IPS DF 6.9 (cell line): Measurements from ENCODE around the gene CMTM1.

Experiments used
- DNase-seq: peaks from one replicate; pipeline ENCODE4 v3.0.0-alpha.2; 2013; ENCODE audit warnings: low read depth, low spot score
- H3K27ac ChIP-seq: one replicate; pipeline ENCODE4 v1.5.1; 2013; ENCODE audit warnings: low read length, control low read depth
- H3K27me3 ChIP-seq: 2 replicates; pipeline ENCODE4 v1.6.1; 2013; ENCODE audit warnings: mild to moderate bottlenecking, low read length; ENCODE audit not compliant: control insufficient read depth, insufficient read depth
- H3K36me3 ChIP-seq: 2 replicates; pipeline ENCODE4 v1.6.1; 2013; ENCODE audit warnings: low read length; ENCODE audit not compliant: control insufficient read depth, insufficient read depth
- H3K4me1 ChIP-seq: 2 replicates; pipeline ENCODE4 v1.6.1; 2013; ENCODE audit warnings: low read length; ENCODE audit not compliant: control insufficient read depth, insufficient read depth
- H3K4me3 ChIP-seq: 2 replicates; pipeline ENCODE4 v1.5.1; 2013; ENCODE audit warnings: mild to moderate bottlenecking, low read length
- H3K9me3 ChIP-seq: 2 replicates; pipeline ENCODE4 v1.6.1; 2013; ENCODE audit warnings: low read length, inconsistent platforms; ENCODE audit not compliant: control insufficient read depth, insufficient read depth
- WGBS: extraction: QIAGEN DNeasy Blood & Tissue Kit; methylation state at CpG from one replicate; pipeline ENCODE4 v1.1.7; 2013; ENCODE audit warnings: mixed read lengths, missing lambda C conversion rate; ENCODE audit not compliant: insufficient read length, insufficient coverage; 5-methylcytosine and 5-hydroxymethylcytosine counted together

CMTM1 gene, protein sequence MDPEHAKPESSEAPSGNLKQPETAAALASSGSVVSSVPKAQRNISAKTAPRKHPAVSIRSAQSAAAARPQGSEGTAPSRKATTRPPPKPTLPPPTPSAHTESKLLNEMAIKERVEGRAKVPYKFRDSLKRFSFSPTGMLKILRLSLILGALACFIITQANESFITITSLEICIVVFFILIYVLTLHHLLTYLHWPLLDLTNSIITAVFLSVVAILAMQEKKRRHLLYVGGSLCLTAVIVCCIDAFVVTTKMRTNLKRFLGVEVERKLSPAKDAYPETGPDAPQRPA

DNA sequence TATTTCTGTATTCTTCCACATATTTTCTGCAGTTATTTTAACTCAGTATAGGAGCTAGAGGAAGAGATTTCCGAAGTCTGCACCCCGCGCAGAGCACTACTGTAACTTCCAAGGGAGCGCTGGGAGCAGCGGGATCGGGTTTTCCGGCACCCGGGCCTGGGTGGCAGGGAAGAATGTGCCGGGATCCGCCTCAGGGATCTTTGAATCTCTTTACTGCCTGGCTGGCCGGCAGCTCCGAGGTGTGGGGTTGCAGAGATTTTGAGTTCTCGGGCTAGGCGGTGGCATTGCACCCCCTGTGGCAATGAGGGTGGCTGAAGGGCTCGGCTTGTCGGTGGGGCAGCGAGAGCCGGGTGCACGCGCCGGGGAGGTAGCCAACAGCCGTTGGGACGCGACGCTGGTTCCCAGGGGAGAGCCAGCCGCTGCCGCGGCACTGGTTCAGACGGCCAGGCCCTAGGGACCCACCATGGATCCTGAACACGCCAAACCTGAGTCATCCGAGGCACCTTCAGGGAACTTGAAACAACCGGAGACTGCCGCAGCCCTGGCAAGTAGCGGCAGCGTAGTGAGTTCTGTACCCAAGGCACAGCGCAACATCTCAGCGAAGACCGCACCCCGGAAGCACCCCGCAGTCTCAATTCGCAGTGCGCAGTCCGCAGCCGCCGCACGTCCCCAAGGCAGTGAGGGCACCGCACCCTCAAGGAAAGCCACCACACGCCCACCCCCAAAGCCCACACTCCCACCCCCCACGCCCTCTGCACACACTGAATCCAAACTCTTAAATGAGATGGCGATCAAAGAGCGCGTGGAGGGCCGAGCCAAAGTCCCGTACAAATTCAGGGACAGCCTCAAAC is at the start of gene CMTM1:
Gene CMTM1, plus strand, starts transcription at position 389 of the 851 bp plus-strand sequence. Its CDS starts 75 bp downstream, at position 464.
- Histone ChIP-seq H3K27me3 (no peaks in the 10 kb centered on the region), H3K4me3 (no peak within 1 kb of the TSS), H3K4me1 (no peaks in the 10 kb centered on the region), H3K36me3 (peaks cover 4% of the 10 kb centered on the region; the same call in 1 of the 2 replicates), H3K27ac (no peak within 1 kb of the TSS), H3K9me3 (no peaks in the 10 kb centered on the region)
- no peak for DNase-seq
- WGBS: no CpG with 5 or more reads among the region's 54 CpGs

DNA sequence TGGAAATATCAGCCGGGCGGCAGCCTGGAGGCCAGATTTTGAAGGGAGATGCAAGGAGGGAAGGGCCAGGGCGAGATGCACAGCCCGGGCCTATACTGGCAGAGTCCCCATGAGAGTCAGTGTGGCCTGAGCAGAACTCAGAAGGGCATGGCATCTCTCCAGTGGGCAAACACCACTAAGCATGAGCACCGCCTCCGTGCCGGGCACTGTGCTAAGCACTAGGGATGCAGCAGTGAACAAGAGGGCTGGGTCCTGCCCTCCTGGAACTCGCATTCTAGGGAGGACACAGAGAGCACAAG is 49.8 kb upstream of the CMTM1 start:
- Histone ChIP-seq H3K4me3 (no peak overlapping the region), H3K36me3 (no peaks in the 10 kb centered on the region), H3K27me3 (no peaks in the 10 kb centered on the region), H3K4me1 (peaks cover 2% of the 10 kb centered on the region), H3K27ac (no peak overlapping the region), H3K9me3 (no peaks in the 10 kb centered on the region)
- no CpG with 5 or more reads among the region's 8 CpGs for WGBS
- no peak for DNase-seq

DNA sequence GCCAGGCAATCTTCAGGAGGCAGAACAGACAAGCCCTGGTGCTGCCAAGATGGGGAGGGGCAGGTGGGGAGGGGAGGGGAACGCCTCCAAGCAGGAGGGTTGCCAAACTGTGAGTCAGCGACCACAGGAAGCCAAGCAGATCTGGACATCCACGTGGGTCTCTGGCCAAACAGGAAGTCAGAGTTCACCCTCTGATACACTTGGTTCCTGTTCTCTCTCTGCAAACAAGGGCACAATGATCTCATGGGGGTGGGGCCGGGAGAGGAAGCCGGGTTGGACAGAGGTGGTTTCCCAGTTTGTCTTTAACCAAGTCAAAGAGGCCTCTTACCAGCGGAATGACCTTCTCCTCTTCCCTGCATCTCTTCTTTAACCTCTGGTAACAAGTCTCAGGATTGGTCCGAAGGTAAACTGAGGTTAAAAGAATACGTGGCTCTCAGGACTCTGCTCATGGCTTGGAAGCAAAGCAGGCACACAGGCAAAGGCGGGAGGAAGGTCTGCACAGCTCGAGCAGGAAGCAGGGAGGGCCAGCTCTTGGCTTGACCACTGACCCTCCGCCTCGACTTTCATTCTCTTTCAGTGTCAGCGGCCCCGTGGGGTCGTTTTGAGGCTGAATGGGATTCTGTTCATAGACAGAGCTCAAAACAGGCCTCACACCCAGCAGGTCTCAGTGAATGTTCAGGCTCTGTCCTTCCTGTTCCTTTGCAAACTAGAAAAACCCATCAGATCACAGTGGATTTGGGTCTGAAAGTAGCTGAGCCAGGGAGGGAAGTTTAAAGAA is 49.2 kb upstream of the CMTM1 start:
- no peaks in the 10 kb centered on the region for H3K27me3 ChIP-seq
- H3K27ac ChIP-seq: no peak overlapping the region
- H3K9me3 ChIP-seq: no peaks in the 10 kb centered on the region
- no peaks in the 10 kb centered on the region for H3K36me3 ChIP-seq
- WGBS: no CpG with 5 or more reads among the region's 15 CpGs
- H3K4me3 ChIP-seq: no peak overlapping the region
- peaks cover 2% of the 10 kb centered on the region for H3K4me1 ChIP-seq
- no peak for DNase-seq

DNA sequence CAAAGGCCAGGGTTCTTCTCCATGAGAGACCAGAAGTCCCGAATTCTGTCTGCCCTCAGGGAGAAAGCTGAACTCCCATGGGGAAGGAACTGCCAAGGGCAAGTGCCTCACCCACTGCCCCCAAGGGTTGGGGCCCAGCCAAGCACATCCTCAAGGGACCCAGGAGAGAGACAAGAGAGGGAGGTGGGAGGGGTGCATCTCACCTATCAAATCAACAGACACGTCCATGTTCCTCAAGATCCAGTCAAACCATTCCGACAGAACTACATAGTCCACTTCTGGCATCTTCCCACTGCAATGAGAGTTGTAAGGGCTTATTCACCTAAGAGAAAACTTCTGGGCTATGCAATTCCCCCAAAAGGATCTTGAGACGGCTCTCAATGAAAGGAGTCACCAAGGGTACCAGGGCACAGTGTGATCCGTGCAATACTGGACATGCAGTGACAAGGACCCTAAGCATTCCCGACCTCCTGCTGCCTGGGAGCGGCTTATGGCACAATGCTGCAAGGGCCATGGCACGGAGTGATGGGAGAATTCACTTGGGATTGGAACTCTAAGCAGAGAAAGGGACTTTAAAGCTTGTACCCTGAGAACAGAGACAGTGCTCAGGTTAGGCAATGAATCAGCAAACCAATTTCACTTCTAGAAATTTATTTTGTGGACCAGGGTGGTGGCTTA is 48.5 kb upstream of the CMTM1 start:
- no peaks in the 10 kb centered on the region for H3K36me3 ChIP-seq
- no peaks in the 10 kb centered on the region for H3K9me3 ChIP-seq
- no peak overlapping the region for H3K4me3 ChIP-seq
- H3K4me1 ChIP-seq: peaks cover 2% of the 10 kb centered on the region
- WGBS: no CpG with 5 or more reads among the region's 8 CpGs
- H3K27ac ChIP-seq: no peak overlapping the region
- no peak for DNase-seq
- H3K27me3 ChIP-seq: no peaks in the 10 kb centered on the region

DNA sequence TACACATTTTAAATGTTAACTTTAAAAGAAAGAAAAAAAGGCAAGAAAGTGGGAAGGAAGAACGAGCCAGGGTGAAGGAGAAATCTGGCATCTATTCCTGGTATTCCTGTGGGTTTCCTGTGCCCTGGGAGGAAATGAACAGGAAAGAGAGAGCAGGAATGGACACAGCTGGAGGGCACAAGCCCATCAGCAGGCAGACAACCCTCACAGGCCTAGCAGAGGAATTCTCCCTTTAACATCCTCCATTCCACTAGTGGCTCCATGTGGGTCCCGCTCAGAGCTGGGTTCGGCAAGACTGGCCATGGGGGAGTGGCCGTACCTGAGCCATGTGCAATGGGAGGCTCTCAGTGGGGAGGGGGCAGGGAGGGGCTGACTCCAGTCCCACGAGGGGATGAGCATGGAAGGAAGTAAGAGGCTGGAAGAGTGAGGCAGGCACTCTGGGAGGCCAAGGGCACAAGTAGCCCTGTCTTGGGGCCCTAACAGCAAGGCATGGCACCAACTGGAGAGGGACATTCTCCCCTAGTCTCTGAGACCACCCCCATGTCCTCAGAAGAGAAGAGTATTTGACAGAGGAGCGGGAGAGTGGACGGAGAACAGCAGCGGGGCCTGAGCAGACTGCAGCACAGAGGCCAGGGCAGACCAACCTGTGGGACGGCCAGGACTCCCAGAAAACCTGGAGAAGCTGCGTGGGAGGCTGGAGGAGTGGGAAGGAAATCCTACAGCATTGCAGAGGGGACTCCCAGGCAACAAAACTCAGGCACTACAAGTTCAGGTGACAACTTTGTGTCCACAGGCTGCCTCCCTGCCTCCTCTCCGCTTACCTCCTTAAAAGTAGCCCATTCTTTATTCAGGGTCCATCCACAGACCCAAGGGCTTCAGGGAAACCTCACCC is 46.5 kb upstream of the CMTM1 start:
- no peak overlapping the region for H3K27ac ChIP-seq
- H3K27me3 ChIP-seq: no peaks in the 10 kb centered on the region
- no peaks in the 10 kb centered on the region for H3K9me3 ChIP-seq
- H3K4me1 ChIP-seq: peaks cover 2% of the 10 kb centered on the region
- no peak overlapping the region for H3K4me3 ChIP-seq
- WGBS: no CpG with 5 or more reads among the region's 11 CpGs
- no peaks in the 10 kb centered on the region for H3K36me3 ChIP-seq
- DNase-seq: no peak

DNA sequence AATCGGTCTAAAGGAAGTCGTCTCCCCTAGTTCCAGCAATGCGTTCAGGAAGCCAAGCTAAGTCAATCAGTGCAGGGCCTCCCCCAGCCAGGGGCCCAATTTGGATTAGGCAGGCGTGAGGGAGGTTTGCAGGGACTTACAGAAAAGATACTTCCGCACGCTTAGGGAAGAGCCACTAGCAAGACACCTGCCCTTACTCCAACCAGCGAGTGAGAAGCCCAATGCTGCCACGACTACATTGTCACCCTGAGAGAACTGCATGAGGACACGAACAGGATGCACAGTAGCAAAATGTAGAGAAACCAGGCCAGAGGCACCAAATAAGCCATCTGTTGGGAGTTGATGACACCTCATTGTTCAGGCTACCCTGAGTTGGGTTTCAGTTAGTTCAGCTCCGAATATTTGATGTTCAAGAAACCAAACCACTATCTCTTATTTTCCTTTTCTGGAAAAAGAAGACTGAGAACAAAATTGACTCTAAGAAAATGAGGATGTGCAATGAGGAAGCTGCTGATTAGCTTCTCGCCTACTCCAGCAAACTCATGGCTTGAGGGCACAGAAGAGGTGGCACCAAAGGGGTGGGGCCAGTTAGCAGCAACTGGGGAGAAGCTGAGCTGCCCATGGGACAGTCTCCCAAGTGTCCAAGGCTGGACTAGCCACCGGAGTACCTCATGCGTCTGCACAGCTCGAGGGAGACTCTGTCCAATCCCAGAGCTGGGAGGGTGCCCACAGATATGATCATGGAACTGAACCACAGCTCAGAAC is 45.7 kb upstream of the CMTM1 start:
- peaks cover under 1% of the 10 kb centered on the region for H3K4me1 ChIP-seq
- WGBS: no CpG with 5 or more reads among the region's 14 CpGs
- no peak for DNase-seq

DNA sequence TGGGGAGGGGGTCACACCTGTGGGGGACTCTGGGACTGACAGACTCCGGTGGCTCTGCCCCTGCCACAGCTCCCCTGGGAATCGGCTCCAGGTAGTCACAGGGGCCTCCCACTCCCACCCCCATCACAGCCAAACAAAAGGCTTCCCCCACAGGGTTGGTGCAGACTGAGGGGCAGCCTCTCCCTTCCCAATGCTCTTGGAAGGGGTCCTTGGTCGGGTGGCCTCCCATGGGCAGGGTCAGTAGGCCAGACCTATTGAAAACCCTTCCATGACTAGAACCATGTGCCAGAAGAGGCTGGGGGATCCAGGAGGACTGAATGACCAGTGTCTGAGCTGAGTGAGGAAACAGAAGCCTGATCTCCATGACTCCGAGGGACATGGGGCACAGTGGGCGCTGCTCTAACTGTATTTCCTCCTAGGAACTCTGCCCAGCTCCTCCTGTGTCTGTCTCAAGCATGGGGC is 45.0 kb upstream of the CMTM1 start:
- H3K4me3 ChIP-seq: no peak overlapping the region
- DNase-seq: no peak
- H3K36me3 ChIP-seq: no peaks in the 10 kb centered on the region
- H3K27me3 ChIP-seq: no peaks in the 10 kb centered on the region
- H3K4me1 ChIP-seq: no peaks in the 10 kb centered on the region; the same call in 1 of the 2 replicates
- H3K9me3 ChIP-seq: no peaks in the 10 kb centered on the region
- no CpG with 5 or more reads among the region's 5 CpGs for WGBS
- H3K27ac ChIP-seq: no peak overlapping the region

More for the DNA sequence above, 45.7 kb upstream of the CMTM1 start:
- H3K27ac ChIP-seq: no peak overlapping the region
- H3K4me3 ChIP-seq: no peak overlapping the region
- H3K9me3 ChIP-seq: no peaks in the 10 kb centered on the region
- H3K36me3 ChIP-seq: no peaks in the 10 kb centered on the region
- H3K27me3 ChIP-seq: no peaks in the 10 kb centered on the region

DNA sequence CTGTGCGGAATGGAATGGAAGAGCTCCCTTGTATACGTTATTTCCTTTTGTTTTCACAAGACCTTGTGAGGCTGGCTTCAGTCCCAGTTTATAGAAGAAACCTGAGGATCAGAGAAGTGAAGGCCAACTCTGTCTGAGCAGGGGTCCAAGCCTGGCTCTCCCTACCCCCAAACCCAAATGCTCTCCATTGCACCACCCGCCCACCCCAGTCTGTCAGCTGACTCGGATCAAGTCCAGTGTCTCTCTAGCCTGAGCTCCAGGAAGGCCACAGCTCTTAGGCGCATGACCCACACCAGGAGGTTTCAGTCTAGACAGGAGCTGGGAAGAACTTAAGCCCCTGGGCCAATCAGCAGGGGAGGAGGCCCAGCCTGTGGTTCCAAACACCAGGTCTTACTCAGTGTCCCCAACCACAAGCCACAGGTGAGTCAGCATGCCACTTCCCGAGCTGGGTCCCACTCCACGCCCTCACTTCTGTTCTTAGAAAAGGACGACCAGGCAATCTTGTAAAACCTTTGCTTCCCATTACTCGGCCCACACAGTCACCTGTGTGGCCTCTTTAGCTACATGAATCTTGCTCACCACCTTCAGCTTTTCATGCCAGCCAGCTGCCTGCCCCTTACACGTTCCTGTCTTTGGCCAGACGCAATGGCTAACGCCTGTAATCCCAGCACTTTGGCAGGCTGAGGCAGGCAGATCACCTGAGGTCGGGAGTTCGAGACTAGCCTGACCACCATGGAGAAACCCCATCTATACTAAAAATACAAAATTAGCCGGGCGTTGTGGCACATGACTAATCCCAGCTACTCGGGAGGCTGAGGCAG is 44.1 kb upstream of the CMTM1 start:
- H3K4me3 ChIP-seq: no peak overlapping the region
- no peak overlapping the region for H3K27ac ChIP-seq
- H3K9me3 ChIP-seq: no peaks in the 10 kb centered on the region
- no CpG with 5 or more reads among the region's 17 CpGs for WGBS
- H3K27me3 ChIP-seq: no peaks in the 10 kb centered on the region
- no peaks in the 10 kb centered on the region for H3K36me3 ChIP-seq
- no peaks in the 10 kb centered on the region; the same call in 1 of the 2 replicates for H3K4me1 ChIP-seq
- no peak for DNase-seq
